ENCODE data around the gene GREM2. TPM values are rescaled to one million over a fixed set of nuclear protein-coding genes. Genes with fewer than 3 reads are reported as not detected.

The GREM2 gene
- total and polyA plus RNA-seq, 9 of the 15 experiments (the other 6 are each of a cell fraction or from before 2014, with no cell fraction given), result 0.01 to 0.07 (median 0.05) TPM; not detected in 5

DNA sequence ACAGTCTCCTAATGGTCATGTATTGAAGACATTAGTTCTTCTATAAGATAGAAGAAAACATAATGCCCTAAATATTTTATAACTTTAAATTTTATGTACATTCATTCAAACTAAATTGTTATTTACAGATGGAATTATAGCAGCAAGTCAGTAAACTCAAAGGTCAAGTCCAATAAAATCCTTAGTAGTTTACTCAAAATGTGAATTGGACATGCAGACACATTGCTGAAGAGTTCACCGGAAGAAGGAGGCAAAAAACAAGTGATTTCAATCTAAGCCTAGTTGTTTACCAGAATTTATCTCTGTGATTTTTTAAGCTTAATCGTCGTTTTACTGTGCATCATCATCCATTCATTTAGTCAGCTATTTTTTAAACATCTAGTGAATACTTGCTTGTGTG is 149.7 kb downstream of the GREM2 start (continued):
- TF ChIP-seq HMG20B (CRISPR knock-in tag; IDR thresholded peaks at IDR 0.05) (no peak), RB1 (IDR thresholded peaks at IDR 0.05; ENCODE audit: low read depth) (no peak), ELF4 (CRISPR knock-in tag; IDR thresholded peaks at IDR 0.05) (no peak), FOS (IDR thresholded peaks at IDR 0.05; ENCODE audit: extremely low read depth, insufficient read length) (no peak), NCOR1 (IDR thresholded peaks at IDR 0.05) (no peak), ZBTB8A (IDR thresholded peaks at IDR 0.05; ENCODE audit: partially characterized antibody) (no peak), ETV6 (IDR thresholded peaks at IDR 0.05; ENCODE audit: borderline replicate concordance in 1 of 2, low read depth in 2 of 2, low read length in 1 of 2) (no peak), ETV6 (CRISPR knock-in tag; IDR thresholded peaks at IDR 0.05; ENCODE audit: borderline replicate concordance) (no peak), TCF7L2 (IDR thresholded peaks at IDR 0.05; ENCODE audit: low read depth, low read length) (no peak)

DNA sequence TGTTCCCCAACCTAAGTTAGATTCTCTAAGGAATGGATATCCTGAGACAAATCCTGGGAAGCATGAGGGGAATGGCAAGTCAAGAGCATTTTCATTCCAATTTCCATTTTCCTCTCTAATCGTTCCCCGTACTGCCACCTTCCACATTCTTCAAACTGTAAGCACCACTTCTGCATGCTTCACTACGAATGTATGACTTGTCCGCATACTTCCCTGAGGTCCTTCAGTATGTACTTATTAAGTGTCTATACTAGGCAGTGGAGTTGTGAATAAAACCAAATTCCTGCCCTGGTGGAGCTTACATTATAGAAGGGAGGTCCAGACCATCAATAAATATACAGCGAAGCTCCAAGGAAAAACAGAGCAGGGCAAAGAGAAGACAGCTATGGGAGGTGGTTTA is 154.8 kb downstream of the GREM2 start:
- 13% methylated on average over 5 of the region's 5 CpGs for WGBS (ENCODE audit: insufficient coverage, low coverage, missing lambda C conversion rate)
- TF ChIP-seq CHD2 (IDR thresholded peaks at IDR 0.05; ENCODE audit: low read depth, low read length), result no peak
- no peak for TF ChIP-seq HOMEZ (CRISPR knock-in tag; IDR thresholded peaks at IDR 0.05)
- TF ChIP-seq PRPF4 (IDR thresholded peaks at IDR 0.05; ENCODE audit: insufficient read depth, low read depth, low read length, poor library complexity, severe bottlenecking), result no peak
- no peak for TF ChIP-seq GABPB1 (CRISPR knock-in tag; IDR thresholded peaks at IDR 0.05)
- TF ChIP-seq ZNF143 (CRISPR knock-in tag; IDR thresholded peaks at IDR 0.05), result no peak
- no peak for TF ChIP-seq ZNF12 (CRISPR knock-in tag; IDR thresholded peaks at IDR 0.05)
- TF ChIP-seq RFX7 (CRISPR knock-in tag; IDR thresholded peaks at IDR 0.05), result no peak
- TF ChIP-seq ZNF696 (CRISPR knock-in tag; conservative IDR thresholded peaks at IDR 0.05), result no peak
- no peak for TF ChIP-seq BDP1 (IDR thresholded peaks at IDR 0.05; ENCODE audit: insufficient read depth, insufficient read length)
- no peak for TF ChIP-seq PRMT5 (CRISPR knock-in tag; IDR thresholded peaks at IDR 0.05)
- no peak for TF ChIP-seq ZNF354B (CRISPR knock-in tag; IDR thresholded peaks at IDR 0.05)
- TF ChIP-seq, protein P1, sequence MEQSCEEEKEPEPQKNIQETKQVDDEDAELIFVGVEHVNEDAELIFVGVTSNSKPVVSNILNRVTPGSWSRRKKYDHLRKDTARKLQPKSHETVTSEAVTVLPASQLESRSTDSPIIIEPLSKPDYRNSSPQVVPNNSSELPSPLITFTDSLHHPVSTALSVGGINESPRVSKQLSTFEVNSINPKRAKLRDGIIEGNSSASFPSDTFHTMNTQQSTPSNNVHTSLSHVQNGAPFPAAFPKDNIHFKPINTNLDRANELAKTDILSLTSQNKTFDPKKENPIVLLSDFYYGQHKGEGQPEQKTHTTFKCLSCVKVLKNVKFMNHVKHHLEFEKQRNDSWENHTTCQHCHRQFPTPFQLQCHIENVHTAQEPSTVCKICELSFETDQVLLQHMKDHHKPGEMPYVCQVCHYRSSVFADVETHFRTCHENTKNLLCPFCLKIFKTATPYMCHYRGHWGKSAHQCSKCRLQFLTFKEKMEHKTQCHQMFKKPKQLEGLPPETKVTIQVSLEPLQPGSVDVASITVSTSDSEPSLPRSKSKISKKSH (CRISPR knock-in tag; IDR thresholded peaks at IDR 0.05), result no peak

More for the DNA sequence above, 154.8 kb downstream of the GREM2 start:
- H2AFZ ChIP-seq (ENCODE audit: low read depth, low read length), result no peak overlapping the region
- no peak overlapping the region for H3K4me2 ChIP-seq (ENCODE audit: insufficient read depth, low read length)
- H4K20me1 ChIP-seq (replicated peaks; ENCODE audit: control insufficient read depth, insufficient read depth, low read length), result no peaks in the 10 kb centered on the region
- H3K27me3 ChIP-seq (ENCODE audit: control insufficient read depth in 2 of 2, insufficient read depth in 2 of 2, low read length in 2 of 2), result no peaks in the 10 kb centered on the region
- H3K9ac ChIP-seq (ENCODE audit: insufficient read depth in 1 of 2, low read depth in 2 of 2, low read length in 2 of 2), result no peak overlapping the region
- no peaks in the 10 kb centered on the region for H3K9me1 ChIP-seq (ENCODE audit: control insufficient read depth, insufficient read depth, low read length)
- FAIRE-seq, result no peak
- BruUV-seq (replicated peaks), result no TSS peak
- in situ Hi-C loops (cut with MboI) (no loop called here), intact Hi-C loops (cut with micrococcal nuclease) (no loop called here)
- no peaks in the 10 kb centered on the region for H3K4me1 ChIP-seq (replicated peaks in 1 of 2; ENCODE audit: control insufficient read depth in 2 of 2, insufficient read depth in 2 of 2, low read length in 2 of 2)
- CTCF ChIA-PET (ENCODE audit: low intra/inter-chr PET ratio), result no interaction called here
- no peak for ATAC-seq
- no peak overlapping the region for H3K4me3 ChIP-seq
- H3K79me2 ChIP-seq (ENCODE audit: control insufficient read depth, insufficient read depth, low read length), result no peaks in the 10 kb centered on the region
- no peak for DNase-seq (ENCODE audit: extremely low read depth in 1 of 4, low spot score in 3 of 4)
- H3K9me3 ChIP-seq (replicated peaks; ENCODE audit: control insufficient read depth, insufficient read depth, low read depth, low read length), result no peaks in the 10 kb centered on the region; the same call in 1 of the 2 replicates
- POLR2A ChIA-PET, result no interaction called here
- no peak overlapping the region for H3K27ac ChIP-seq (ENCODE audit: extremely low read depth, low read depth, low read length)
- no peaks in the 10 kb centered on the region for H3K36me3 ChIP-seq (ENCODE audit: control insufficient read depth, insufficient read depth, low read length)

All from K562 (cell line).